ENCODE measurements around the gene P4HTM.

The P4HTM gene

DNA sequence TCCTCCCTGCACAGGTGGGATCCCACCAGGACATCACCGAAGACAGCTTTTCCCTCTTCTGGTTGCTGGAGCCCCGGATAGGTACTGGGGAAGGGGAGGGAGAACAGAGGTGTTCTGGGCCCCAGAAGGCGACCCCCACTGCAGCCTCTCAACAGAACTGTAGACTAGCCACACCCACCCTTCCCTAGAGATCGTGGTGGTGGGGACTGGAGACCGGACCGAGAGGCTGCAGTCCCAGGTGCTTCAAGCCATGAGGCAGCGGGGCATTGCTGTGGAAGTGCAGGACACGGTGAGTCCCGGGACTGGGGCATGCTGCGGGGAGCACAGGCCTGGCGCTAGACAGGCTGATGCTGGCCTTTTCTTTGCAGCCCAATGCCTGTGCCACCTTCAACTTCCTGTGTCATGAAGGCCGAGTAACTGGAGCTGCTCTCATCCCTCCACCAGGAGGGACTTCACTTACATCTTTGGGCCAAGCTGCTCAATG is 32.7 kb downstream of the P4HTM start:
- TF ChIP-seq, protein P1, sequence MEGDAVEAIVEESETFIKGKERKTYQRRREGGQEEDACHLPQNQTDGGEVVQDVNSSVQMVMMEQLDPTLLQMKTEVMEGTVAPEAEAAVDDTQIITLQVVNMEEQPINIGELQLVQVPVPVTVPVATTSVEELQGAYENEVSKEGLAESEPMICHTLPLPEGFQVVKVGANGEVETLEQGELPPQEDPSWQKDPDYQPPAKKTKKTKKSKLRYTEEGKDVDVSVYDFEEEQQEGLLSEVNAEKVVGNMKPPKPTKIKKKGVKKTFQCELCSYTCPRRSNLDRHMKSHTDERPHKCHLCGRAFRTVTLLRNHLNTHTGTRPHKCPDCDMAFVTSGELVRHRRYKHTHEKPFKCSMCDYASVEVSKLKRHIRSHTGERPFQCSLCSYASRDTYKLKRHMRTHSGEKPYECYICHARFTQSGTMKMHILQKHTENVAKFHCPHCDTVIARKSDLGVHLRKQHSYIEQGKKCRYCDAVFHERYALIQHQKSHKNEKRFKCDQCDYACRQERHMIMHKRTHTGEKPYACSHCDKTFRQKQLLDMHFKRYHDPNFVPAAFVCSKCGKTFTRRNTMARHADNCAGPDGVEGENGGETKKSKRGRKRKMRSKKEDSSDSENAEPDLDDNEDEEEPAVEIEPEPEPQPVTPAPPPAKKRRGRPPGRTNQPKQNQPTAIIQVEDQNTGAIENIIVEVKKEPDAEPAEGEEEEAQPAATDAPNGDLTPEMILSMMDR (IDR thresholded peaks at IDR 0.05; ENCODE audit: control insufficient read depth, insufficient read depth, low read depth, low read length, missing control alignments): no peak
- DNase-seq (ENCODE audit: low read depth): no peak
- peak overlapping the region; percentile 76 for H3K4me3 ChIP-seq (ENCODE audit: control insufficient read depth, low read depth, low read length)

DNA sequence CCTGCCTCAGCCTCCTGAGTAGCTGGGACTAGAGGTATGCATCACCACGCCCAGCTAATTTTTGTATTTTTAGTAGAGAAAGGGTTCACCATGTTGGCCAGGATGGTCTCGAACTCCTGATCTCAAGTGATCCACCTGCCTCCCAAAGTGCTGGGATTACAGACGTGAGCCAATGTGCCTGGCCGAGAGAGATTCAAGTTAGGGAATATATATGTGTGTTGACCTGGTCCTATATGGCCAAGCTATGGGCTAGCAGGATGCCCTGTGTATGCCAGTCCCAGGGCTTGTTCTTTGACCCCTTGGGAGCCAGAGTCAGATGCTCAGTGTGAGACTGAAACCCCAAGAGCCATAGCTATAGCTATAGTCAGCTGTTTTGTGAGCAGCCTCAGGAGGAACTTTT is 33.7 kb downstream of the P4HTM start:
- DNase-seq (ENCODE audit: low read depth): no peak
- TF ChIP-seq, protein P1 (IDR thresholded peaks at IDR 0.05; ENCODE audit: control insufficient read depth, insufficient read depth, low read depth, low read length, missing control alignments): no peak
- H3K4me3 ChIP-seq (ENCODE audit: control insufficient read depth, low read depth, low read length): no peak overlapping the region

DNA sequence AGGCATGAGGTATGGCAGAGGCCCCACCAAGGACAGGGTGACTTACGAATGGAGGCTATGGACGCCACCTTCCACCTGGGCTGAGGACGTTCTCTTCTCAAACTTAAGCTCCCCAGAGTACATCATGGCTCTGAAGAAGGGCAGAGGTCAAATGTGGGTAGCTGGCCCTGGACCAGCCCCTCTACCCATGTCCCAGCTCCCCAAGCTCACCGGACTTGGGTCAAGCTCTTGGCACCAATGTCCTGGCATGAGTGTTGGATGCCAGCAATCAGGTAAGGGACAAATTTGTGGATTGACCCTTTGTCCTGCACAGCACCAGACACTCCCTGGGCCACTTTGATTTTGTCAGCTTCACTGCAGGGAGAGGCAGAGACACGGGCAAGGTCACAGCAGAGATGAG is 34.4 kb downstream of the P4HTM start:
- no peak for DNase-seq (ENCODE audit: low read depth)
- TF ChIP-seq, protein P1 (IDR thresholded peaks at IDR 0.05; ENCODE audit: control insufficient read depth, insufficient read depth, low read depth, low read length, missing control alignments): no peak
- H3K4me3 ChIP-seq (ENCODE audit: control insufficient read depth, low read depth, low read length): no peak overlapping the region

DNA sequence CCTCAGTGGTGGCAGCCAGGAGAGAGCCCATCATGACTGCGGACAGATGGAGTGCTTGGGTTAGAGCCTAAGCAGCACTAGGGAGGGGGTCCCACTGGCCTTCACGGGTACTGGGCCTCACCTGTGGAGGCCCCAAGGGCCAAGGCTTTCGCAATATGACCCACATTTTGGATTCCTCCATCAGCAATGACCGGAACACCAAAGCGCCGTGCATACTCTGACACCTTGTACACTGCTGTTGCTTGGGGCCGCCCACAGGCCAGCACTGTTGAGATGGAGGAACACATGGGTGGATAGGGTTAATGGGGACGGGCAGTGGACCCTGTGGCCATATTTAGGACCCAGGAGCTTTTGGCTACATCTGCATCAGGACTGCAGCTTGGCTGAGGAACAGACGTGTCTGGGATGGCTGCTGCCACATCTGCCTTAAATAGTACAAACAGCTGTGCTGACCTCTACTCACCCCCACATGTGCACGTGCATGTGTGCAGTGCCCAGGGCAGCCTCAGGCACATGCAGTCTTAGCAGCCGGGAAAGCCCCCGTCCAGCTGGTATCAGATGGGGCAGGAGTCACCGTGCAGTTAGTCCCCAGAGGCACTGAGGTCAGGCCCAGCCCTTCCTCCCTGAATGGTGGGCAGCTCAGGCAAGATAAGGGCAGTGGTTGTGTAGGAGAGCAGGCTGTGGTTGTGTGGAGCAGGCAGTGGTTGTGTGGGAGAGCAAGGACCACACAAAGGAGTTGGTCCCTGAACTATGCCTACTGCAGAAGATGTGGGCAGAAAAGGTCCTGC is 35.2 kb downstream of the P4HTM start:
- H3K4me3 ChIP-seq (ENCODE audit: control insufficient read depth, low read depth, low read length): no peak overlapping the region
- TF ChIP-seq, protein P1 (IDR thresholded peaks at IDR 0.05; ENCODE audit: control insufficient read depth, insufficient read depth, low read depth, low read length, missing control alignments): no peak
- DNase-seq (ENCODE audit: low read depth): no peak

DNA sequence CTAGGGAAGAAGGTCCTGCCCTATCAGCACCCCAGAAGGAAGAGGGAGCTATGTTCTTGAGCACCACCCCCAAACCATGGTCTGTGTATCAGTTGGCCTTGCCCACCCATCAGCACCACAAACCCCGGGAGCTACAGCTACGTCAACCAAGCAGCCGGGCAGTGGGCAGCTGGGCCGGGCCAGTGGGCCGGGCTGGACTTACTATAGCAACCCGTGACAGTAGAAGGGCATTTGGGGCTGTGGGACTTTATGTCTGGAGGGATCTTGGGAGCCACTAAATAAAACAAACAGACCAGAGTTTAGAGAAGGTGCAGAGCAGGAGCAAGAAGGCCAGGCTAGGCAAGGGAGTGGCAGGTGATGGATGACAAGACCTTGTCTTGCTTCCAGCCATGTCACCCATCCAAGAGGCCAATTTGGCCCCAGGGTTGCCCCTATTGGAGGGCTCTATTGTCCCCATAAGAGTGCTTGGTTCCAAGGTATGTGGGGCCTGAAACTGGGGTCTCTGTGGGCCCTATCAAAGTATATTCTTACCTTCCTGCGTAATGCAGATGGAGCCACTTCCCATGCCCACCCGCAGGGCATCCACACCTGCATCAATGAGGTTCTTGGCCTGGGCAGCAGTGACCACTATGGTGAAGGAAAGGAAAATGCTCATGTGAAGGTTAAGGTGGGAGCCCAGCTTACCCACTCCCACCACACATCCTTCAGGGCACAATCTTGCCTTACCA is 35.9 kb downstream of the P4HTM start:
- TF ChIP-seq, protein P1 (IDR thresholded peaks at IDR 0.05; ENCODE audit: control insufficient read depth, insufficient read depth, low read depth, low read length, missing control alignments): no peak
- DNase-seq (ENCODE audit: low read depth): no peak
- H3K4me3 ChIP-seq (ENCODE audit: control insufficient read depth, low read depth, low read length): no peak overlapping the region

DNA sequence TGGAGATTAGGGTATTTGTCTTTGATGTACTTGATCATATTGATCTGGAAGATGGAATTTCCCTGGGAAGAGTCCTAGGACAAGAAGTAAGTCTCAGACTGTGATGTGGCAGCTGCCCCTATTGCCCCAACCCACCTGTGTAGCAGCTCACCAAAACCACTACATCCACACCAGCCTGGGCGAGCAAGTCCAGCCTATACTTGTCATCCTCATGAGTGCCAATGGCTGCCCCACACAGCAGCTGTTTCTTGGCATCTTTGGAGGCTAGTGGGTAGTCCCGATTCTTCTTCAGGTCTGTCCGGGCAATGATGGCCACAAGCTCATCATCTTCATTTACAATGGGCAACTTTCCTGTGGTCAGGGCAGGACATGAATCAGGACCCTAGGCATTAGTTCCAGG is 36.5 kb downstream of the P4HTM start:
- no peak overlapping the region for H3K4me3 ChIP-seq (ENCODE audit: control insufficient read depth, low read depth, low read length)
- TF ChIP-seq, protein P1 (IDR thresholded peaks at IDR 0.05; ENCODE audit: control insufficient read depth, insufficient read depth, low read depth, low read length, missing control alignments): no peak
- DNase-seq (ENCODE audit: low read depth): no peak
